ENCODE results near the gene PRKACG. TPM values are rescaled to one million over a fixed set of nuclear protein-coding genes. Genes with fewer than 3 reads are reported as not detected.

Gene PRKACG
- polyA plus RNA-seq, 1 donor (not counting 4 experiments of a cell fraction or from before 2014, with no cell fraction given) = not detected

- no peak for TF ChIP-seq CTCF (optimal IDR thresholded peaks at IDR 0.05 in 1 of 3, IDR thresholded peaks at IDR 0.05 in 1 of 3, conservative IDR thresholded peaks at IDR 0.05 in 1 of 3; ENCODE audit: extremely low read depth in 1 of 3, insufficient read depth in 2 of 3, low read length in 3 of 3)
- TF ChIP-seq EZH2 (IDR thresholded peaks at IDR 0.05; ENCODE audit: low read length) = no peak
- no peak overlapping the region for H2AFZ ChIP-seq (ENCODE audit: control insufficient read depth, low read length)
- no peaks in the 10 kb centered on the region for H3K9me3 ChIP-seq (ENCODE audit: control insufficient read depth, low read depth, low read length)
- H3K4me2 ChIP-seq (ENCODE audit: control insufficient read depth, extremely low read depth, insufficient read depth, low read depth, low read length) = no peak overlapping the region
- DNase-seq (ENCODE audit: low read depth, low spot score) = no peak
- no peaks in the 10 kb centered on the region for H3K4me1 ChIP-seq (ENCODE audit: control insufficient read depth, extremely low read depth, insufficient read depth, low read length)
- H4K20me1 ChIP-seq (ENCODE audit: control insufficient read depth, extremely low read depth, insufficient read depth, low read length) = no peaks in the 10 kb centered on the region
- H3K9ac ChIP-seq (ENCODE audit: control insufficient read depth, extremely low read depth, insufficient read depth, low read length) = no peak overlapping the region
- H3K79me2 ChIP-seq (ENCODE audit: control insufficient read depth, insufficient read depth, low read length) = no peaks in the 10 kb centered on the region
- H3K27ac ChIP-seq (ENCODE audit: control insufficient read depth, insufficient read depth, low read length) = no peak overlapping the region
- H3K27me3 ChIP-seq (ENCODE audit: control insufficient read depth, extremely low read depth, insufficient read depth, low read length) = no peaks in the 10 kb centered on the region
- H3K9me1 ChIP-seq (ENCODE audit: control insufficient read depth, extremely low read depth, insufficient read depth, low read length) = no peaks in the 10 kb centered on the region
- no peaks in the 10 kb centered on the region for H3K36me3 ChIP-seq (ENCODE audit: control insufficient read depth in 2 of 2, extremely low read depth in 1 of 2, insufficient read depth in 2 of 2, low read length in 2 of 2)
- H3K4me3 ChIP-seq (ENCODE audit: control insufficient read depth in 2 of 3, extremely low read depth in 1 of 3, insufficient read depth in 2 of 3, low read depth in 1 of 3, low read length in 3 of 3) = no peak overlapping the region
- FAIRE-seq = no peak
- dilution Hi-C loops (cut with MboI; ENCODE audit: extremely low pct_ligation_motif_present, low sequenced_read_pairs) = no loop called here
These were observed 2.5 kb upstream of the PRKACG start for GRCh38 chr9:69016191-69017096.

- dilution Hi-C loops (cut with MboI; ENCODE audit: extremely low pct_ligation_motif_present, low sequenced_read_pairs) = no loop called here
- H3K4me1 ChIP-seq (ENCODE audit: control insufficient read depth, extremely low read depth, insufficient read depth, low read length) = peaks cover 6% of the 10 kb centered on the region
- H2AFZ ChIP-seq (ENCODE audit: control insufficient read depth, low read length) = no peak overlapping the region
- no peaks in the 10 kb centered on the region for H3K9me3 ChIP-seq (ENCODE audit: control insufficient read depth, low read depth, low read length)
- no peak overlapping the region for H3K4me3 ChIP-seq (ENCODE audit: control insufficient read depth in 2 of 3, extremely low read depth in 1 of 3, insufficient read depth in 2 of 3, low read depth in 1 of 3, low read length in 3 of 3)
- no peak for TF ChIP-seq CTCF (optimal IDR thresholded peaks at IDR 0.05 in 1 of 3, IDR thresholded peaks at IDR 0.05 in 1 of 3, conservative IDR thresholded peaks at IDR 0.05 in 1 of 3; ENCODE audit: extremely low read depth in 1 of 3, insufficient read depth in 2 of 3, low read length in 3 of 3)
- no peak for TF ChIP-seq EZH2 (IDR thresholded peaks at IDR 0.05; ENCODE audit: low read length)
- H4K20me1 ChIP-seq (ENCODE audit: control insufficient read depth, extremely low read depth, insufficient read depth, low read length) = no peaks in the 10 kb centered on the region
- H3K9me1 ChIP-seq (ENCODE audit: control insufficient read depth, extremely low read depth, insufficient read depth, low read length) = no peaks in the 10 kb centered on the region
- no peak for DNase-seq (ENCODE audit: low read depth, low spot score)
- H3K27me3 ChIP-seq (ENCODE audit: control insufficient read depth, extremely low read depth, insufficient read depth, low read length) = no peaks in the 10 kb centered on the region
- H3K27ac ChIP-seq (ENCODE audit: control insufficient read depth, insufficient read depth, low read length) = no peak overlapping the region
- FAIRE-seq = no peak
- no peaks in the 10 kb centered on the region for H3K79me2 ChIP-seq (ENCODE audit: control insufficient read depth, insufficient read depth, low read length)
- H3K36me3 ChIP-seq (ENCODE audit: control insufficient read depth in 2 of 2, extremely low read depth in 1 of 2, insufficient read depth in 2 of 2, low read length in 2 of 2) = no peaks in the 10 kb centered on the region
- H3K4me2 ChIP-seq (ENCODE audit: control insufficient read depth, extremely low read depth, insufficient read depth, low read depth, low read length) = no peak overlapping the region
- H3K9ac ChIP-seq (ENCODE audit: control insufficient read depth, extremely low read depth, insufficient read depth, low read length) = no peak overlapping the region
These were observed 558 bp downstream of the PRKACG start for GRCh38 chr9:69013382-69013727.
